ENCODE data around the gene IL27RA. TPM values are rescaled to one million over a fixed set of nuclear protein-coding genes. Genes with fewer than 3 reads are reported as not detected.

IL27RA gene
- total RNA-seq, 6 experiments from 2014 or later: 4.7 to 6.1 (median 5.1) TPM

GRCh38 chr19:13984875-13985741 lies 46.5 kb upstream of the IL27RA start:
- H3K27me3 Mint-ChIP-seq (ENCODE audit: insufficient read depth): no peaks in the 10 kb centered on the region
- H3K9me3 Mint-ChIP-seq: no peaks in the 10 kb centered on the region
- no peaks in the 10 kb centered on the region for H3K36me3 Mint-ChIP-seq (ENCODE audit: low read depth)
- DNase-seq: no peak
- peak overlapping the region; percentile 73 for H3K27ac Mint-ChIP-seq
- H3K4me1 Mint-ChIP-seq (ENCODE audit: low read depth): peaks cover 20% of the 10 kb centered on the region
- no peak overlapping the region for H3K4me3 Mint-ChIP-seq
- no peak for TF ChIP-seq CTCF (IDR thresholded peaks at IDR 0.05)

- DNase-seq: no peak
- no peak for TF ChIP-seq CTCF (IDR thresholded peaks at IDR 0.05)
- H3K4me3 Mint-ChIP-seq: no peak overlapping the region
- peaks cover 20% of the 10 kb centered on the region for H3K4me1 Mint-ChIP-seq (ENCODE audit: low read depth)
- peaks cover 1% of the 10 kb centered on the region; the same call in 1 of the 2 replicates for H3K27me3 Mint-ChIP-seq (ENCODE audit: insufficient read depth)
- no peaks in the 10 kb centered on the region for H3K9me3 Mint-ChIP-seq
- H3K36me3 Mint-ChIP-seq (ENCODE audit: low read depth): no peaks in the 10 kb centered on the region
- peak overlapping the region; percentile 73 for H3K27ac Mint-ChIP-seq
These were observed 45.7 kb upstream of the IL27RA start for GRCh38 chr19:13985771-13986347.

- peak; percentile 81 for DNase-seq
- no peak for TF ChIP-seq CTCF (IDR thresholded peaks at IDR 0.05)
- H3K36me3 Mint-ChIP-seq (ENCODE audit: low read depth): no peaks in the 10 kb centered on the region
- no peak overlapping the region for H3K4me3 Mint-ChIP-seq
- peaks cover 20% of the 10 kb centered on the region for H3K4me1 Mint-ChIP-seq (ENCODE audit: low read depth)
- H3K9me3 Mint-ChIP-seq: no peaks in the 10 kb centered on the region
- peaks cover 1% of the 10 kb centered on the region; the same call in 1 of the 2 replicates for H3K27me3 Mint-ChIP-seq (ENCODE audit: insufficient read depth)
- peak overlapping the region; percentile 86 for H3K27ac Mint-ChIP-seq
These were observed 45.1 kb upstream of the IL27RA start for GRCh38 chr19:13986348-13986904.

GRCh38 chr19:13987101-13987890 lies 44.3 kb upstream of the IL27RA start:
- H3K4me1 Mint-ChIP-seq (ENCODE audit: low read depth): peaks cover 20% of the 10 kb centered on the region
- H3K36me3 Mint-ChIP-seq (ENCODE audit: low read depth): no peaks in the 10 kb centered on the region
- H3K27me3 Mint-ChIP-seq (ENCODE audit: insufficient read depth): peaks cover 1% of the 10 kb centered on the region
- peak overlapping the region; percentile 86 for H3K27ac Mint-ChIP-seq
- TF ChIP-seq CTCF (IDR thresholded peaks at IDR 0.05): no peak
- DNase-seq: no peak
- no peak overlapping the region for H3K4me3 Mint-ChIP-seq
- no peaks in the 10 kb centered on the region for H3K9me3 Mint-ChIP-seq

- Mint-ChIP-seq H3K27me3 (ENCODE audit: insufficient read depth) (peaks cover 1% of the 10 kb centered on the region), H3K4me3 (no peak overlapping the region), H3K4me1 (ENCODE audit: low read depth) (peaks cover 20% of the 10 kb centered on the region), H3K36me3 (ENCODE audit: low read depth) (no peaks in the 10 kb centered on the region), H3K9me3 (no peaks in the 10 kb centered on the region), H3K27ac (no peak overlapping the region)
- DNase-seq: no peak
- no peak for TF ChIP-seq CTCF (IDR thresholded peaks at IDR 0.05)
These were observed 42.1 kb upstream of the IL27RA start for GRCh38 chr19:13989487-13989886.

Measured in HFFc6 (cell line).